ENCODE results near the gene KCNG2.
"Not testable (repeated sequence)": the region's sequence is repeated elsewhere in the genome, so short reads cannot be mapped to it uniquely, and the experiment has no call there.

KCNG2 gene

GRCh38 chr18:79797518-79798345 lies at the start of gene KCNG2:
Gene KCNG2 (plus strand): TSS chr18:79797938. CDS start chr18:79863668, 65,730 bp downstream.
- peak within 1 kb of the TSS; percentile 55 for H3K4me3 Mint-ChIP-seq
- no peak within 1 kb of the TSS for H3K27ac Mint-ChIP-seq (ENCODE audit: low read depth)
- ATAC-seq (replicated peaks; ENCODE audit: extremely low read depth, poor library complexity, severe bottlenecking): no peak

GRCh38 chr18:79748321-79749180 lies 49.2 kb upstream of the KCNG2 start:
- Mint-ChIP-seq H3K27ac (ENCODE audit: low read depth) (peak overlapping the region; percentile 61), H3K4me1 (peaks cover 10% of the 10 kb centered on the region), H3K4me3 (no peak overlapping the region), H3K36me3 (ENCODE audit: insufficient read depth) (peaks cover 21% of the 10 kb centered on the region), H3K9me3 (peaks cover 7% of the 10 kb centered on the region), H3K27me3 (no peaks in the 10 kb centered on the region)
- no peak for DNase-seq (ENCODE audit: low spot score in 2 of 2)
- no peak for ATAC-seq (replicated peaks; ENCODE audit: extremely low read depth, poor library complexity, severe bottlenecking)

More at GRCh38 chr18:79797518-79798345, at the start of gene KCNG2:
- H3K9me3 Mint-ChIP-seq: no peaks in the 10 kb centered on the region
- DNase-seq (ENCODE audit: low spot score in 2 of 2): no peak
- H3K27me3 Mint-ChIP-seq: peaks cover 54% of the 10 kb centered on the region
- H3K4me1 Mint-ChIP-seq: peaks cover 13% of the 10 kb centered on the region
- H3K36me3 Mint-ChIP-seq (ENCODE audit: insufficient read depth): no peaks in the 10 kb centered on the region

- no peak for ATAC-seq (replicated peaks; ENCODE audit: extremely low read depth, poor library complexity, severe bottlenecking)
- Mint-ChIP-seq H3K4me3 (no peak overlapping the region), H3K4me1 (peaks cover 2% of the 10 kb centered on the region), H3K36me3 (ENCODE audit: insufficient read depth) (peaks cover 22% of the 10 kb centered on the region), H3K9me3 (peaks cover under 1% of the 10 kb centered on the region), H3K27me3 (no peaks in the 10 kb centered on the region), H3K27ac (ENCODE audit: low read depth) (peak overlapping the region; percentile 61)
- no peak for DNase-seq (ENCODE audit: low spot score in 2 of 2)
Measured at GRCh38 chr18:79749251-79750191, 48.2 kb upstream of the KCNG2 start.

GRCh38 chr18:79750980-79751571 lies 46.7 kb upstream of the KCNG2 start:
- no peaks in the 10 kb centered on the region for H3K27me3 Mint-ChIP-seq
- peaks cover 30% of the 10 kb centered on the region for H3K36me3 Mint-ChIP-seq (ENCODE audit: insufficient read depth)
- H3K9me3 Mint-ChIP-seq: no peaks in the 10 kb centered on the region
- DNase-seq (ENCODE audit: low spot score in 2 of 2) (no peak), ATAC-seq (replicated peaks; ENCODE audit: extremely low read depth, poor library complexity, severe bottlenecking) (no peak)
- H3K4me3 Mint-ChIP-seq: no peak overlapping the region
- H3K4me1 Mint-ChIP-seq: no peaks in the 10 kb centered on the region
- no peak overlapping the region for H3K27ac Mint-ChIP-seq (ENCODE audit: low read depth)

- not testable (repeated sequence) for H3K4me1 Mint-ChIP-seq; ATAC-seq (replicated peaks; ENCODE audit: extremely low read depth, poor library complexity, severe bottlenecking); H3K4me3 Mint-ChIP-seq; H3K9me3 Mint-ChIP-seq; H3K27ac Mint-ChIP-seq (ENCODE audit: low read depth); DNase-seq (ENCODE audit: low spot score in 2 of 2); H3K27me3 Mint-ChIP-seq
- H3K36me3 Mint-ChIP-seq (ENCODE audit: insufficient read depth): peaks cover 29% of the 10 kb centered on the region
Measured at GRCh38 chr18:79751918-79752578, 45.7 kb upstream of the KCNG2 start.

GRCh38 chr18:79752946-79753345 lies 44.8 kb upstream of the KCNG2 start:
- H3K9me3 Mint-ChIP-seq; DNase-seq (ENCODE audit: low spot score in 2 of 2); H3K4me3 Mint-ChIP-seq; H3K4me1 Mint-ChIP-seq; H3K27me3 Mint-ChIP-seq; ATAC-seq (replicated peaks; ENCODE audit: extremely low read depth, poor library complexity, severe bottlenecking); H3K27ac Mint-ChIP-seq (ENCODE audit: low read depth): not testable (repeated sequence)
- H3K36me3 Mint-ChIP-seq (ENCODE audit: insufficient read depth): peaks cover 29% of the 10 kb centered on the region

GRCh38 chr18:79753391-79753851 lies 44.3 kb upstream of the KCNG2 start:
- peaks cover 29% of the 10 kb centered on the region for H3K36me3 Mint-ChIP-seq (ENCODE audit: insufficient read depth)
- H3K4me1 Mint-ChIP-seq: no peaks in the 10 kb centered on the region
- no peaks in the 10 kb centered on the region for H3K9me3 Mint-ChIP-seq
- no peak for ATAC-seq (replicated peaks; ENCODE audit: extremely low read depth, poor library complexity, severe bottlenecking)
- no peak overlapping the region for H3K27ac Mint-ChIP-seq (ENCODE audit: low read depth)
- no peaks in the 10 kb centered on the region for H3K27me3 Mint-ChIP-seq
- H3K4me3 Mint-ChIP-seq: no peak overlapping the region
- DNase-seq (ENCODE audit: low spot score in 2 of 2): no peak

- H3K4me3 Mint-ChIP-seq: no peak overlapping the region
- H3K27ac Mint-ChIP-seq (ENCODE audit: low read depth): no peak overlapping the region
- DNase-seq (ENCODE audit: low spot score in 2 of 2) (no peak), ATAC-seq (replicated peaks; ENCODE audit: extremely low read depth, poor library complexity, severe bottlenecking) (no peak)
- no peaks in the 10 kb centered on the region for H3K4me1 Mint-ChIP-seq
- H3K36me3 Mint-ChIP-seq (ENCODE audit: insufficient read depth): peaks cover 28% of the 10 kb centered on the region
- H3K9me3 Mint-ChIP-seq: no peaks in the 10 kb centered on the region
- H3K27me3 Mint-ChIP-seq: no peaks in the 10 kb centered on the region
Measured at GRCh38 chr18:79754022-79754761, 43.5 kb upstream of the KCNG2 start.

GRCh38 chr18:79754831-79755351 lies 42.8 kb upstream of the KCNG2 start:
- H3K4me1 Mint-ChIP-seq: no peaks in the 10 kb centered on the region
- no peaks in the 10 kb centered on the region for H3K27me3 Mint-ChIP-seq
- H3K9me3 Mint-ChIP-seq: no peaks in the 10 kb centered on the region
- no peak overlapping the region for H3K4me3 Mint-ChIP-seq
- DNase-seq (ENCODE audit: low spot score in 2 of 2) (no peak), ATAC-seq (replicated peaks; ENCODE audit: extremely low read depth, poor library complexity, severe bottlenecking) (no peak)
- peaks cover 26% of the 10 kb centered on the region for H3K36me3 Mint-ChIP-seq (ENCODE audit: insufficient read depth)
- H3K27ac Mint-ChIP-seq (ENCODE audit: low read depth): no peak overlapping the region

GRCh38 chr18:79755496-79756142 lies 42.1 kb upstream of the KCNG2 start:
- H3K4me3 Mint-ChIP-seq: no peak overlapping the region
- H3K9me3 Mint-ChIP-seq: no peaks in the 10 kb centered on the region
- H3K4me1 Mint-ChIP-seq: no peaks in the 10 kb centered on the region
- H3K27me3 Mint-ChIP-seq: no peaks in the 10 kb centered on the region
- ATAC-seq (replicated peaks; ENCODE audit: extremely low read depth, poor library complexity, severe bottlenecking): no peak
- H3K36me3 Mint-ChIP-seq (ENCODE audit: insufficient read depth): peaks cover 25% of the 10 kb centered on the region
- H3K27ac Mint-ChIP-seq (ENCODE audit: low read depth): no peak overlapping the region
- DNase-seq (ENCODE audit: low spot score in 2 of 2): no peak
